ENCODE measurements around the gene TATDN2.

- no peak for TF ChIP-seq ZNF70 (CRISPR knock-in tag; IDR thresholded peaks at IDR 0.05)
- no peak for TF ChIP-seq BACH2 (CRISPR knock-in tag; IDR thresholded peaks at IDR 0.05; ENCODE audit: borderline replicate concordance)
Measured at GRCh38 chr3:10319804-10320203, 71.5 kb downstream of the TATDN2 start.

All from SK-N-SH treated with all-trans-retinoic acid at 6 μM for 48 hours (cell line).